GM23248 (cell line): Measurements from ENCODE around the gene ACIN1.

Experiments
- EZH2 ChIP-seq: fragments of 200-600 bp; sonication (generic); IDR thresholded peaks from 2 replicates; pipeline ENCODE4 v1.6.1; 2018; ENCODE audit warnings: antibody characterized with exemption, mild to moderate bottlenecking; ENCODE audit not compliant: insufficient read depth, poor library complexity, severe bottlenecking
- EZH2phosphoT487 ChIP-seq: fragments of 200-600 bp; sonication (generic); IDR thresholded peaks from 2 replicates; pipeline ENCODE4 v1.6.1; 2018; ENCODE audit warnings: antibody characterized with exemption, moderate library complexity, mild to moderate bottlenecking, low read depth; ENCODE audit not compliant: insufficient read depth

GRCh38 chr14:23023022-23023794, 71.7 kb downstream of the ACIN1 start:
- TF ChIP-seq EZH2phosphoT487 (no peak), EZH2 (no peak)
